Activated CD8-positive, alpha-beta memory T cell treated with anti-CD3 and anti-CD28 coated beads for 36 hours (primary cell): ENCODE data around the gene ZSCAN26. TPM values are rescaled to one million over a fixed set of nuclear protein-coding genes. Genes with fewer than 3 reads are reported as not detected.

Experiments
- CTCF ChIA-PET: fragments of 350-600 bp; sonication (Branson Sonifier 250); formaldehyde crosslinking; loops from one replicate; lab custom pipeline; 2021; ENCODE audit warnings: antibody characterized with exemption; lab: Charles Lee
- POLR2A ChIA-PET: fragments of 350-600 bp; sonication (Branson Sonifier 250); formaldehyde crosslinking; loops from one replicate; lab custom pipeline; 2021; ENCODE audit warnings: antibody characterized with exemption; lab: Charles Lee
- total RNA-seq, 2 experiments: library from RNA; stranded (reverse); gene quantifications; one replicate each; pipeline ENCODE4 v1.2.3, GENCODE V29; 2021

Gene ZSCAN26
- 1 to 10 TPM; 5.2 to 5.4 TPM for total RNA-seq

- ChIA-PET POLR2A (interaction anchor here (0.7 to 1.5 kb wide), 5 partner anchors 13 to 1122 kb away, joined by 3 to 5 read pairs (median 3); partner anchors contain the start of genes ZKSCAN3 and ZKSCAN4), CTCF (interaction anchor here (1.2 to 1.5 kb wide), 2 partner anchors 89 to 127 kb away, joined by 4 to 12 read pairs; no protein-coding TSS in a partner anchor)
Measured at GRCh38 chr6:28266962-28267694, at the start of gene ZSCAN26. Gene ZSCAN26, plus strand, starts transcription at chr6:28267143. Its CDS starts 4,777 bp downstream, at chr6:28271920.

- CTCF ChIA-PET = interaction anchor here (1.1 kb wide), 1 partner anchor 9 kb away, joined by 3 read pairs; no protein-coding TSS in a partner anchor
- POLR2A ChIA-PET = no interaction called here
Measured at GRCh38 chr6:28217890-28218289, 49.1 kb upstream of the ZSCAN26 start.

GRCh38 chr6:28218312-28219248 is 48.4 kb upstream of the ZSCAN26 start:
- CTCF ChIA-PET = interaction anchor here (1.0 to 1.1 kb wide), 2 partner anchors 9 to 77 kb away, joined by 3 read pairs; partner anchors contain the start of gene ZKSCAN8
- POLR2A ChIA-PET = interaction anchor here (1.1 kb wide), 1 partner anchor 117 kb away, joined by 3 read pairs; the partner anchor contains the start of gene ZSCAN31

GRCh38 chr6:28220257-28221133 is 46.4 kb upstream of the ZSCAN26 start:
- CTCF ChIA-PET = interaction anchor here (0.6 kb wide), 1 partner anchor 55 kb away, joined by 4 read pairs; no protein-coding TSS in a partner anchor
- POLR2A ChIA-PET = interaction anchor here (0.7 kb wide), 1 partner anchor 122 kb away, joined by 3 read pairs; no protein-coding TSS in a partner anchor

GRCh38 chr6:28224131-28225055 is 42.5 kb upstream of the ZSCAN26 start:
- CTCF ChIA-PET = no interaction called here
- POLR2A ChIA-PET = interaction anchor here (0.7 kb wide), 1 partner anchor 201 kb away, joined by 4 read pairs; no protein-coding TSS in a partner anchor

GRCh38 chr6:28225056-28225834 is 41.7 kb upstream of the ZSCAN26 start, which contains the start of gene ZSCAN9:
Gene ZSCAN9, plus strand, starts transcription at chr6:28225275. Its CDS starts 1,810 bp downstream, at chr6:28227085.
- POLR2A ChIA-PET = no interaction called here
- CTCF ChIA-PET = interaction anchor here (1.0 kb wide), 1 partner anchor 131 kb away, joined by 3 read pairs; no protein-coding TSS in a partner anchor

- CTCF ChIA-PET = interaction anchor here (1.0 to 1.5 kb wide), 2 partner anchors 8 to 129 kb away, joined by 3 read pairs; no protein-coding TSS in a partner anchor
- POLR2A ChIA-PET = no interaction called here
Measured at GRCh38 chr6:28226460-28226859, 40.5 kb upstream of the ZSCAN26 start.

GRCh38 chr6:28232785-28233184 is 34.2 kb upstream of the ZSCAN26 start:
- ChIA-PET POLR2A (no interaction called here), CTCF (no interaction called here)

- ChIA-PET POLR2A (no interaction called here), CTCF (no interaction called here)
Measured at GRCh38 chr6:28235912-28236452, 31.0 kb upstream of the ZSCAN26 start.

GRCh38 chr6:28239636-28240035 is 27.3 kb upstream of the ZSCAN26 start:
- POLR2A ChIA-PET = no interaction called here

GRCh38 chr6:28240471-28240870 is 26.5 kb upstream of the ZSCAN26 start:
- ChIA-PET CTCF (no interaction called here), POLR2A (no interaction called here)

More at GRCh38 chr6:28239636-28240035, 27.3 kb upstream of the ZSCAN26 start:
- CTCF ChIA-PET = no interaction called here

- CTCF ChIA-PET = no interaction called here
Measured at GRCh38 chr6:28243946-28244345, 23.0 kb upstream of the ZSCAN26 start.

GRCh38 chr6:28245206-28245941 is 21.6 kb upstream of the ZSCAN26 start:
- ChIA-PET CTCF (no interaction called here), POLR2A (no interaction called here)

More at GRCh38 chr6:28243946-28244345, 23.0 kb upstream of the ZSCAN26 start:
- POLR2A ChIA-PET = no interaction called here

- ChIA-PET POLR2A (no interaction called here), CTCF (no interaction called here)
Measured at GRCh38 chr6:28248916-28249315, 18.0 kb upstream of the ZSCAN26 start.

- ChIA-PET CTCF (no interaction called here), POLR2A (no interaction called here)
Measured at GRCh38 chr6:28250747-28251146, 16.2 kb upstream of the ZSCAN26 start.

- POLR2A ChIA-PET = interaction anchor here (0.6 to 1.2 kb wide), 2 partner anchors 16 to 172 kb away, joined by 4 to 5 read pairs; partner anchors contain the start of genes ZNF165 and ZSCAN26
Measured at GRCh38 chr6:28251661-28252008, 15.3 kb upstream of the ZSCAN26 start.

More at GRCh38 chr6:28251661-28252008, 15.3 kb upstream of the ZSCAN26 start:
- CTCF ChIA-PET = no interaction called here
